ENCODE measurements around the gene PIK3R5.

DNA sequence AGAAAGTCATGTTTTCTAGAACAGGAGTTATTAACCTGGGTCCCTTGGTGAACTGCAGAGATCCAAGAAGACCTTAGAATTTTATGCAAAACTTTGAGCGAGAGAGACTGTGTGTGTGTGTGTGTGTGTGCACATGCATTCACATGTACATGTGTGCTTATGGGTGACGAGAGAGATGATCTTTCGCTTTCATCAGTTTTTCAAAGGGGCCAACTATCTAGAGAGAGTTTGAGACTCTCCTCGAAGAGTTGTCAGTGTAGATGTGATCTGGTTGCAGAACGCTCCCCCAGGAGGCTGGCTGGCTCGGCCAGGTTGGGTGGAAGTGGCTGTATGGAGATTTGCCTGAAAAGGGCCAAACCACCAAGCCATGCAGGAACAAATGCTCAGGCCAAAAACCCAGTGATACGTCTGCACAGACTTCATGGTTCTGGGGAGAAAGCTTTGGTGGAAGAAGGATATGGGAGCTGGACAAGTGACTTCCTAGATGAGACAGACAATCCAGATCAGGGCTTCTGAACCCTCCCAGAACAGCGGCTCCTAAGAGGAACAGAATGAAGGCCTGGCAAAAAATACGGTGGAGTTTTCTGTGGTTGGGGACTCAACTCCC lies 6.1 kb downstream of the PIK3R5 start:
- TF ChIP-seq, protein P1, sequence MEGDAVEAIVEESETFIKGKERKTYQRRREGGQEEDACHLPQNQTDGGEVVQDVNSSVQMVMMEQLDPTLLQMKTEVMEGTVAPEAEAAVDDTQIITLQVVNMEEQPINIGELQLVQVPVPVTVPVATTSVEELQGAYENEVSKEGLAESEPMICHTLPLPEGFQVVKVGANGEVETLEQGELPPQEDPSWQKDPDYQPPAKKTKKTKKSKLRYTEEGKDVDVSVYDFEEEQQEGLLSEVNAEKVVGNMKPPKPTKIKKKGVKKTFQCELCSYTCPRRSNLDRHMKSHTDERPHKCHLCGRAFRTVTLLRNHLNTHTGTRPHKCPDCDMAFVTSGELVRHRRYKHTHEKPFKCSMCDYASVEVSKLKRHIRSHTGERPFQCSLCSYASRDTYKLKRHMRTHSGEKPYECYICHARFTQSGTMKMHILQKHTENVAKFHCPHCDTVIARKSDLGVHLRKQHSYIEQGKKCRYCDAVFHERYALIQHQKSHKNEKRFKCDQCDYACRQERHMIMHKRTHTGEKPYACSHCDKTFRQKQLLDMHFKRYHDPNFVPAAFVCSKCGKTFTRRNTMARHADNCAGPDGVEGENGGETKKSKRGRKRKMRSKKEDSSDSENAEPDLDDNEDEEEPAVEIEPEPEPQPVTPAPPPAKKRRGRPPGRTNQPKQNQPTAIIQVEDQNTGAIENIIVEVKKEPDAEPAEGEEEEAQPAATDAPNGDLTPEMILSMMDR (optimal IDR thresholded peaks at IDR 0.05 in 1 of 3, IDR thresholded peaks at IDR 0.05 in 1 of 3, conservative IDR thresholded peaks at IDR 0.05 in 1 of 3; ENCODE audit: extremely low read depth in 1 of 3, insufficient read depth in 2 of 3, low read length in 3 of 3), result no peak
- no peak for TF ChIP-seq EZH2 (IDR thresholded peaks at IDR 0.05; ENCODE audit: low read length)
